ENCODE data around the gene LYPD3.
A peak's percentile ranks its signal among the peaks of the same experiment; 100 is the strongest.
"Not testable (repeated sequence)": the region's sequence is repeated elsewhere in the genome, so short reads cannot be mapped to it uniquely, and the experiment has no call there.

The LYPD3 gene

GRCh38 chr19:43465468-43466120, at the start of gene LYPD3:
Gene LYPD3, minus strand, starts transcription at chr19:43465608. Its CDS starts 37 bp downstream, at chr19:43465571.
- DNase-seq (ENCODE audit: low read depth in 2 of 2) = no peak

DNA sequence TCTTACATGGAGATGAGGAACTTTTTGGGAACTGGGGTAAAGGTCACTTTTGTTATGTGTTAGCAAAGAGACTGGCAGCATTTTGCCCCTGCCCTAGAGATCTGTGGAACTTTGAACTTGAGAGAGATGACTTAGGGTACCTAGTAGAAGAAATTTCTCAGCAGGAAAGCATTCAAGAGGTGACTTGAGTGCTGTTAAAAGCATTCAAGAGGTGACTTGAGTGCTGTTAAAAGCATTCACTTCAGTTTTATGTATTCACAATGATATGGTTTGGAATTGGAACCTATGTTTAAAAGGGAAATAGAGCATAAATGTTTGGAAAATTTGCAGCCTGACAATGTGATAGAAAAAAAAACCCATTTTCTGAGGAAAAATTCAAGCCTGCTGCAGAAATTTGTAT, 47.0 kb upstream of the LYPD3 start:
- not testable (repeated sequence) for DNase-seq (ENCODE audit: low read depth in 2 of 2)

DNA sequence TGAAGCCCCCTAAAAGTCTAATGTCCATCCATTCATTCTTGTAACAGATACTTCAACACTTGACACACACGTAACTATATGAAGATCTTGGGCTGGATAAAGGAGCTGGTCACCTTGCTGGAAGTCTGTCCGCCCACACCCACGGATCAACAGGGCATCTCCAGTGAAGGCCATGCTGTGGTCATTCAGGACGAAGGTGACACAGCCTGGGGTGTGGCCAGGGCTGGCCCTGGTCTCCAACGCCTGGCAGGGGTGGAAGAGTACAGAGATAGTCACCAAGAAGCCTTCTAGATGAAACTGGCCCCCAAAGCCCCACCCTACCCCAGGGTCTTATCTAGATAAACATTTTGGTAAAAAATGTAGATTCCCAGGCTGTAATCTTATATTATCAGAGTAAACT, 45.9 kb upstream of the LYPD3 start:
- no peak for DNase-seq (ENCODE audit: low read depth in 2 of 2)

GRCh38 chr19:43510713-43511112, 45.3 kb upstream of the LYPD3 start:
- DNase-seq (ENCODE audit: low read depth in 2 of 2) = no peak

DNA sequence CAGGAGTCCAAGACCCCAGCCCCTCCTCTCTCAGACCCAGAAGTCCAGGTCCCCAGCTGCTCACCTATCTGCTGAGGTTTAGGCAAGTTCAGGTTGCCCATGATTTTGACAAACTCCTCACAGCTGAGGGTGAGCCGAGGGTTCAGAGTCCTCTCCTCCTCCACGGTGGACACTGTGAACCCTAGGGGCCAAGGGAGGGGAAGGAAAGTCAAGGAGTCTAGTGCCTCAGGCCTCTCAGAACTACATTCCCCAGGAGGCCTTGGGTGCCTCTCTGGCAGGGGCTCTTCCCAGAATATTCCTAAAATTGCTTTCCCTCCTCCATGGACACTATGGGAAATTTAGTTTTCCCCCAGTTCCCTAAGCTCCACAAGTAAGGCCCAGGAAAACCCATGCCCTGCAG, 42.5 kb upstream of the LYPD3 start:
- no peak for DNase-seq (ENCODE audit: low read depth in 2 of 2)

DNA sequence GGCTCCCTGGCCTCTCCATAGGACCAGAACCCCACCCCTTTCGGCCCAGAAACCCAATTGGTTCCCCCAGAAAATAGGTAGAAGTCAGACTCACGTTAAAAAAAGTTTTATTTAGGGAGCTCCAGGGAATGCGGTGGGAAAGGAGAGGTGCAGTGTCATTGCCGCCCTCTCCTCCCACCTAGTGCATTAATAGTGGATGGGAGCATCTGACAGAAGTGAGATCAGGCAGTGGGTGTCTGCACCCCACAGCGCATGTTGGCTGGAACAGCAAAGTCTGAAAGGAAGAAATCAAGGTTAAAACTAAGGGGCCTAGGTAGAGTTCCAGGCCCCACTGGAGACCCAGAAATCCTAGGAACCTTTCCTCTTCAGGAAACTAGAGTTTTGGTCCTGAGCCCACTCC, 41.2 kb upstream of the LYPD3 start:
- DNase-seq (ENCODE audit: low read depth in 2 of 2) = no peak

DNA sequence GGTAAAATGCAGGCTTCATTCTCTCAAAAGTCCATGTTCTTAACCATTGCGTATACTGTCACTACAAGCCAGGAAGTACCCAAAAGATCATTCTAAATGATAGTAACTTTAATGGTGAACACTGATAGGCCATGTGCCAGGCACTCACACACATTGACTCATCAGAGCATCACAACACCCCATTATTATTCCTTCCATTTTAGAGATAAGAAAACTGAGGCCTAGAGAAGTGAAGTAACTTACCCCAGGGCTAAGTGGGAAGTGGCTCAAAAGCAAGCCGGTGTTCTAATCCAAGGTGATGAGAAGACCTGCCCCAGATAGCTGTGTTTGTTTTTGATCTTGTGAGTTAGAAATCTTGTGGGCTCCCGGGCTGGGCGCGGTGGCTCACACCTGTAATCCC, 40.5 kb upstream of the LYPD3 start:
- no peak for DNase-seq (ENCODE audit: low read depth in 2 of 2)

GRCh38 chr19:43505186-43505456, 39.7 kb upstream of the LYPD3 start:
- DNase-seq (ENCODE audit: low read depth in 2 of 2) = no peak

DNA sequence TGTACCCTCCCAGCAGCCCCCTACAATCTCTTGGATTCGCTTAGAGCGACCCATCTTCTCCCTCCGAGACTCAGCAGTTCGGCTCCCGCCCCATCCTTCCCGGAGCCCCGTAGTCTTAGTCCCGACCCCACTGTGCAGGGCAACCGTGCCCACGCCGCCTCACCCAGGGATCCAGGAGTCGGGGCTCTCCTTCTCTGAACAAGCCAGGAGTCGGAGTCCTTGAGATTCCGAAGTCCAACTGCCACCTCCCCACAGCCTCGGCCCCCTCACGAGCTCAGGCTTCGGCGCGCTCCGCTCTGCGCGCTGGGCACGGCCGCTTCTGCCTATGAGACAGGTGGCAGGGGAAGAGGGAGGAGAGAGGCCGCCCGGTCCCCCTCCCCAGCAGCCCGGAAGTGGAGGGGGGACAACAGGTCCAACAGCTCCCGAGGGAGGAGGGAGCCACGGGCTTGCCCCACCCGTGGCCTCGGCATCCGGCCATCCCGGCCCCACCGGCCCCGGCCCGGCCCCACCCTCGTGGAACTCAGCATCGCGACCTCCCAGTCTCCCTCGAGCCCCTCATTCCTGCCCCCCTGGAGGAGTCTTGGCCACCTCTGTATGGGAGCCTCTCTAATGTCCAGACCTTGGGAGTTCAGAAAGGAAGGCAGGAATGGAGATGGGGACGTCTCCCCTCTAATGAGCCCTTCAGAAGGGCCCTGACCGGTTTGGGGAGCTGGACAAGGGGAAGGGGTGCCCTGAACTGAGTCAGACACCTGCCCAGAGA, 39.2 kb upstream of the LYPD3 start, which contains the start of gene PHLDB3:
Gene PHLDB3 (minus strand): TSS at position 321 of the 760 bp plus-strand sequence. CDS start 628 bp downstream, outside the sequence.
- DNase-seq (ENCODE audit: low read depth in 2 of 2) = no peak

DNA sequence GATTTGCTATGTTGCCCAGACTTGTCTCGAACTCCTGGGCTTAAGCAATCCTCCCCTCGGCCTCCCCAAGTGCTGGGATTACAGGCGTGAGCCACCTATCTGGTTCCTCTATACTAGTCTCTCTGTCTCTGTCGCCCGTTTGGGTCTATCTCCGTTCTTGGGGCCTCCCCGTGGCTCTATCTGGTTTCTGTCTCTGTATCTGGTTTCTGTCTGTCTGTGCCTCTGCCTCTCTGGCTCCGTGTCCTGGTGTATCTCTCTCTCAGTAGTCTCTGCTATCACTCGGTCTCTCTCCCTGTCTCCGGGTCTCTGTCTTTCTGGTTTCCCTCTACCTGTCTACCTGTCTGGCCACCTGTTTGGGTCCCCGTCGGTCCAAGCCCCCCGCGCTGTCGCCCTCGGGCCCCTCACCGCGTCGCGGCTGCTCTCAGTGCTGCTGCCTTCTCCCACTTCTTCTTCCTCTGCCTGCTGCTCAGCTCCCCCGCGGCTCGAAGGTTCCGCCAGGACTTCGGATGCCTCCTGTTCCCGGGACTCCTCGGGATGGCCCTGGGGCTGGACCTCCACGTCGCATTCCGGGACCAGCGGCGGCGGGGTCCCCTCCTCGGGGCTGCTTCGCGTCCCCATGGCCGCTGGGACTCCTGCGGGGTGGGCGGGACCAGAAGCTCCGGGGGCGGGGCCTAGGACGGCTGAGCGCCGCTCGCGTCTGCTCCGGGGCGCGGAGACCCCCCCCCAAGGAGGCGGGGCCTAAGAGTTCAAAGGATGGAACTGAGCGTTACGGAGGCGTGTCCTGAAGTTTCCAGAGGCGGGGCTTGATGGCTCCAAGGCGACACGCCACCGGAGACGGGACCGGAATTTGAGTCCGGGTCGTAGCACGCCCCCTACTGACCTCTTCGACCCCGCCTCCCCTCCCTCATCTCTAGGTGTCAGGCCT, 38.4 kb upstream of the LYPD3 start:
- peak; percentile 97 for DNase-seq (ENCODE audit: low read depth in 2 of 2)

GRCh38 chr19:43502419-43502976, 37.1 kb upstream of the LYPD3 start:
- DNase-seq (ENCODE audit: low read depth in 2 of 2) = no peak

DNA sequence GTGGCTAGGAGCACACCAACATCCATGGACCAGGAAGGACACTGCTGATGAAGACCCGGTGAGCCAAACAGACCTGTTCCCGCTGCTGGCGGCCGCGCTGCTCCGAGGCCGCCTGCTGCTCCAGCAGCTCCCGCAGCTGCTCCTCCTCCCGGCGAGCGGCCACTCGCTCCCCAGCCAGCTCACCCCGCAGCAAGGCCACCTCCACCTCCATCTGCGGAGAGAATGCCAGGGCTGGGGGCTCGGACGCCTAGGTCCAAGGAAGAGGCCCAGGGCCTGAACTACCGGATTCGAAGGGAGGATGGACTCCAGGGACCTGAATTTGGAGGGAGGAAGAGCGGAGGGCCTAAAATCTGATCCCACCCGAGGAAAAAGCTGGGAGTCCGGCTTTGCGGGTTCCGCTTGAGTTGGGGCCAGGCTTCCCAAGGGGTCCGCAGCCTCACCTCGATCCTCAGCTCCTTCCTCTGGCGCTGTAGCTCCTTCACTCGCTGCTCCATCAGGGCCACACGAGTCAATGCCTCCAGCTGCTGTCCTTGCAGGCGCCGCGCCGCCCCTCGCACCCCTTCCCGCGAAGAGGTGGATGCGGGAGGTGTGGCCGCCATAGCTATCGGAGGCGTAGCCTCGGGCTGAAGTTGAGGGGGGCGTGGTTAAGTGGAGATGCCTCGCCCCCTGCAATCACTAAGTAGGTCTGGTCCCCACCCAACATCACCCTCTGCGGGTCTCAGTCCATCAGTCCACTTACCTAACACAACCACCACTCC, 36.4 kb upstream of the LYPD3 start:
- DNase-seq (ENCODE audit: low read depth in 2 of 2) = no peak

DNA sequence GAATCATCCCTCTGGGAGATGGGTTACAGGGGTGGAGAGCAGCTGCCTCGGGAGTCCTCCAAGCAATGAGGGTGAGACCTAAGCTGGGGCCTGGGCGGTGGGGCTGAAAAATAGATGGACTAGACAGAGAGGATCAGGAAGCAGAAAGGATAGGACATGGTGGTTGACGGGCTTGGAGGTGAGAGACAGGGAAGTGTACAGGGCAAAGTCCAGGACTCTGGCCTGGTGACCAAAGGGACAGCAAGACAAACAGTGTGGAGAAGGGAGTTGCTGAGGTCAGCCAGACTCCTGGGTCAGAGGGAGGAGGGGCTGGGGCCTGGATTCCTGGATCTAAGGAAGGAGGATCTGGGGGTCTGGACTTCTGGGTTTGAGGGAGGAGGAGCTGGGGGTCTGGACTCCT, 33.6 kb upstream of the LYPD3 start:
- DNase-seq (ENCODE audit: low read depth in 2 of 2) = no peak

DNA sequence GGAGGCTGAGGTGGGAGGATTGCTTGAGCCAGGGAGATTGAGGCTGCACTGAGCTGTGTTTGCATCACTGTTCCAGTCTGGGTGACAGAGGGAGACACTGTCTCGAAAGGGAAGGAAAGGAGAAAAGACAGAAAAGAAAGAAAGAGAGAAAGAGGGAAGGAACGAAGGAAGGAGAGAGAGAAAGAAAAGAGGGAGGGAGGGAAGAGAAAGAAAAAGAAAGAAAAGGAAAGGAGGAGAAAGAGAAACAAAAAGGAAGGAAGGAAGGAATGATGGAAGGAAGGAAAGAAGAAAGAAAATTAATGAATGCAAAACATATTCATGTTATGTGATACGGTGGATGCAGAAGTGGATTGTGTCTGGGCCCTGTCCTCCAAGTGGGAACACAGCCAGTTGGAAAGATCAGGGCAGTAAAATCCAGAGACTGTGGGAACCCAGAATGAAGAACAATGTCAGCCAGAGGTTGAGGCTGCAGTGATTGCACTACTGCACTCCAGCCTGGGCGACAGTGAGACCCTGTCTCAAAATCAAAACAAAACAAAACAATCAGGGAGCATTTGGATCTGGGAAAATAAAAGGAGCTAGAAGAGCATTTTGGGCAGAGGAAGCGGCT, 32.9 kb upstream of the LYPD3 start:
- DNase-seq (ENCODE audit: low read depth in 2 of 2) = no peak

DNA sequence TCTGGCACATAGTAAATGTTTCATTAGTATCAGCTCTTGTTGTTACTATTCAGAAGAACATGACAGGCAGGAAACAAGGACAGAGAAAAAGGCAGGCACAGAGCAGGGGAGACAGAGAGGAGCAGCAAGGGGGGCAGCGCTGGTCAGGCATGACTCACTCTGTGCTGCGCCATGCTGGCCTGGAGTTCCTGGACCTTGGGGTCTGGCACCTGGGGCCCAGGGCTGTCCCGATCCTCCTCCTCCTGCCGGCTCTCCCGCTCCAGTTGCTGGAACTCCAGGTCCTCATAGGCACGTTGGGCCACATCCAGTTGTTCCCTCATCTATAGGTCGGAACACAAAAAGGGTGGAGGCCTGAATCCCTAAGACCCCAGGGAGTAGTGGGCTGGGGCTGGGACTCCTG, 31.6 kb upstream of the LYPD3 start:
- no peak for DNase-seq (ENCODE audit: low read depth in 2 of 2)

DNA sequence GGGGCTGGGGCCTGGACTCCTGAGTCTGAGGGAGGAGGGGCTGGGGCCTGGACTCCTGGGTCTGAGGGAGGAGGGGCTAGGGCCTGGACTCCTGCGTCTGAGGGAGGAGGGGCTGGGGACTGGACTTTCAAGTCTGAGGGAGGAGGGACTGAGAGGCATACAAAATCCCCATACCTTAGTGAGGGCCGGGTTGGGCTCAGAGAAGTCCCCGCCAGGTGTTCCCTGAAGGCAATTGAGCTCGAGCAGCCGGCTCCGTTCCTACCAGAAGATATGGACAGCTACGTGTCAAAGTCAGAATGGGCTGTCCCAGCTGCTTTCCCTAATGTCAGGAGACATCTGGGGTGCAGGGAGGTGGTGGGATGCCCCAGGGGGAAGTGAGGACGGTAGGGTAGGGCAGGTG, 29.7 kb upstream of the LYPD3 start:
- no peak for DNase-seq (ENCODE audit: low read depth in 2 of 2)

GRCh38 chr19:43490759-43491158, 25.4 kb upstream of the LYPD3 start:
- no peak for DNase-seq (ENCODE audit: low read depth in 2 of 2)

- no peak for DNase-seq (ENCODE audit: low read depth in 2 of 2)
Observed at GRCh38 chr19:43489979-43490599, 24.7 kb upstream of the LYPD3 start.

GRCh38 chr19:43489310-43489709, 23.9 kb upstream of the LYPD3 start:
- DNase-seq (ENCODE audit: low read depth in 2 of 2) = no peak

DNA sequence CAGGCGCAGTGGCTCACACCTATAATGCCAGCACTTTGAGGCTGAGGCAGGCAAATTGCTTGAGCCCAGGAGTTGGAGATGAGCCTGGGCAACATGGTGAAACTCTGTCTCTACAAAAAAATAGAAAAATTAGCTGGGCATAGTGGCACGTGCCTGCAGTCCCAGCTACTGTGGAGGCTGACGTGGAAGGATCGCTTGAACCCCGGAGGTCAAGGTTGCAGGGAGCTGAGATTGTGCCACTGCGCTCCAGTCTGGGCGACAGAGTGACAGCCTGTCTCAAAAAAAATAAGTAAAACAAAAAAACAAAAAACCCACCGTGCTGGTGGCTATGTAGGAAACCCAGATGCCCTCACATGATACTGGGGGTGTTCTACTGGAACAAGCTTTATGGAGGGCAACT, 22.8 kb upstream of the LYPD3 start:
- no peak for DNase-seq (ENCODE audit: low read depth in 2 of 2)

DNA sequence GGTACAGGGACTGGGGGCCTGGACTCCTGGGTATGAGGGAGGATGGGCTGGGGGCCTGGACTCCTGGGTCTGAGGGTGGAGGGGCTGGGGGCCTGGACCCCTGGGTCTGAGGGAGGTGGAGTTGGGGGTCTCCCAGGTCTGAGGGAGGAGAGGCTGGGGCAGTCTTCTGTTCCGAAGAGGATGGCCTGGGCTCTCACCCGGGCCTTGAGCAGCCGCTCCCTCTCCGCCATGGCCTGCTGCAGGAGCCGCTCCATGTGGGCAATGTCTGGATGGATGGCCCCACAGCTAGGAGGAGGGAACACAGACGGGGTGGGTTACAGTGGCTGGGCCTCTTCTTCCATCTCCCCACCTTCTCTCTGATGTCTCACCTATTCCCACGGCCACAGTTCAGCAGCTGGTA, 21.0 kb upstream of the LYPD3 start:
- DNase-seq (ENCODE audit: low read depth in 2 of 2) = no peak

All from stimulated activated CD8-positive, alpha-beta memory T cell treated with anti-CD3 and anti-CD28 coated beads, Interleukin-15, amount 100 ng/mL, for 48 hours (primary cell).